ACC112 (cell line): ENCODE results near the gene COTL1.

Experiments used
- H2AFZ ChIP-seq: fragments of 200-600 bp; sonication (generic); one replicate; pipeline ENCODE4 v1.6.0; 2017; ENCODE audit warnings: antibody characterized with exemption, low read length; ENCODE audit not compliant: unreplicated experiment
- H3K27ac ChIP-seq: fragments of 200-600 bp; sonication (generic); 2 replicates; pipeline ENCODE4 v1.5.1; 2014; ENCODE audit warnings: low read depth, mild to moderate bottlenecking, antibody characterized with exemption, low read length, moderate library complexity
- H3K27me3 ChIP-seq: fragments of 200-600 bp; sonication (generic); 2 replicates; pipeline ENCODE4 v1.6.1; 2014; ENCODE audit warnings: mild to moderate bottlenecking, antibody characterized with exemption, low read length, moderate library complexity, mixed read lengths; ENCODE audit not compliant: insufficient read depth
- H3K36me3 ChIP-seq: fragments of 200-600 bp; sonication (generic); 2 replicates; pipeline ENCODE4 v1.6.1; 2016; ENCODE audit warnings: mild to moderate bottlenecking, antibody characterized with exemption, low read length, moderate library complexity, mixed read lengths; ENCODE audit not compliant: insufficient read depth
- H3K4me1 ChIP-seq: fragments of 200-600 bp; sonication (generic); one replicate; pipeline ENCODE4 v1.6.1; 2016; ENCODE audit warnings: low read length, mixed read lengths; ENCODE audit not compliant: insufficient read depth, unreplicated experiment, control insufficient read depth
- H3K4me3 ChIP-seq: fragments of 200-600 bp; sonication (generic); 2 replicates; pipeline ENCODE4 v1.5.1; 2014; ENCODE audit warnings: mild to moderate bottlenecking, low read depth, low read length
- H3K79me2 ChIP-seq: fragments of 200-600 bp; sonication (generic); one replicate; pipeline ENCODE4 v1.6.0; 2016; ENCODE audit warnings: low read length; ENCODE audit not compliant: control insufficient read depth, unreplicated experiment, insufficient read depth

Gene COTL1

DNA sequence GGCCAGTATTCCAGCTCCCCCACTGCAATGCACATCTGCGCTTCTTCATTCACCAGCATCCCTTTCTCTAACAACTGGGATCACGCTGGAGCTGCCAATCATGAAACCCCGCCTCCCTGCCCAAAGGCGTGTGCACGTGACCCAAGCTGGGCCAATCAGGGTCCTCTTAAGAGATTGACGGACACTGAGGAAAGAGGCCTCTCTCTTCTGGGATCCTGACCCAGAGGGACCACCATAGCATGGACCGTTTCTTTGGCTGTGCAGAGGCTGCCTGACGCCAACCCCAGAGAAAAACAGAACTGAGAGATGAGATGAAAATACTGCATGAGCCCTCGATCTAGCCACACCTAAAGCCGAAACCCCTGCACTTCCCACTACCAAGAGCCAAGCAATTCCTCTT is 32.0 kb downstream of the COTL1 start:
- Histone ChIP-seq H3K36me3 (0 out of 2 replicates have a peak, but pooled peaks cover 15% of the 10 kb centered on the region), H3K4me3 (no peak overlapping the region), H3K27ac (no peak overlapping the region), H2AFZ (no peak overlapping the region), H3K27me3 (no peaks in the 10 kb centered on the region), H3K79me2 (peaks cover 22% of the 10 kb centered on the region), H3K4me1 (no peaks in the 10 kb centered on the region)

DNA sequence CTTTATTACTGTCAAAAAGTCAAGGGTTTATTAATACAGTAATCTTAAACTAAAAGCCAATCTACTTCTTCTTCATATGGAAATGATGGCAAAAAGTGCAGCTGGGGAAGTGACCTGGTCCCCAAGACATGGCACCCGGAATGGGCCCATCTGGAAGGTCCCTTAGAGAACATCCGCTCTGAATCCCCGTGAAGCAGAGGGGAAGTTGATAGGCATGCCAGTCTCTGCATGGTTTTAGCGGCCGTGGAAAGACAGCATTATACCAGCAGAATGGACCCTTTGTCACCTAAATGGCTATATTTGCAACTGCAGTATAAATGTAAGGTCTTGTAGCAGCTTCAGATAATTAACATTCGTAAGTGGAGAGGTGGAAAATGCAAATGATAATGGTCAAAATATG is 32.4 kb downstream of the COTL1 start:
- H3K27me3 ChIP-seq: no peaks in the 10 kb centered on the region
- H3K4me1 ChIP-seq: no peaks in the 10 kb centered on the region
- 0 out of 2 replicates have a peak, but pooled peaks cover 15% of the 10 kb centered on the region for H3K36me3 ChIP-seq
- H3K79me2 ChIP-seq: peaks cover 19% of the 10 kb centered on the region
- no peak overlapping the region for H3K4me3 ChIP-seq
- no peak overlapping the region for H2AFZ ChIP-seq
- no peak overlapping the region for H3K27ac ChIP-seq

- no peak overlapping the region for H2AFZ ChIP-seq
- no peaks in the 10 kb centered on the region for H3K27me3 ChIP-seq
- no peak overlapping the region for H3K4me3 ChIP-seq
- peaks cover 17% of the 10 kb centered on the region for H3K79me2 ChIP-seq
- 0 out of 2 replicates have a peak, but pooled peaks cover 11% of the 10 kb centered on the region for H3K36me3 ChIP-seq
- no peak overlapping the region for H3K27ac ChIP-seq
- H3K4me1 ChIP-seq: no peaks in the 10 kb centered on the region
These were observed 33.2 kb downstream of the COTL1 start for GRCh38 chr16:84584678-84585077.

DNA sequence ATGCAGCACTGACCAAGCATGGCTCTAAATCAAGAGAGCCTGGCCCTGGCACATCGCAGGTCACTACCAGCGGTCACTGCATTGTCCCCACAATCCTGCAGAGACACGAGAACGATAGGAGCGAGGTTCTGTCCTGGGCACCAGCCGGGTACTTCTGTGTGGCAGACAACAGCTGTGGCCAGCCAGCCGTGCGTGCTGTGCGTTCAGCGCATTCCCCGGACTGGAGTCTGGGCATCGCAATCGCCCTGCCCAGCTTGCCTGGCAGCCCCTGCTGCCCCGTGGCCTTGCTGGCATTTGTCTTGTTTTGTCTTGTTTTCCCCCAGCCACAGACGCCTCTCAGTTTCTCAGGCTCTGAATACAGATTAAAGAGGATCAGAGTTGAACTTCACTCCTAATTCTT is 33.9 kb downstream of the COTL1 start:
- Histone ChIP-seq H3K4me3 (no peak overlapping the region), H3K27ac (no peak overlapping the region), H2AFZ (no peak overlapping the region), H3K36me3 (0 out of 2 replicates have a peak, but pooled peaks cover 4% of the 10 kb centered on the region), H3K4me1 (no peaks in the 10 kb centered on the region), H3K27me3 (no peaks in the 10 kb centered on the region), H3K79me2 (peaks cover 13% of the 10 kb centered on the region)

- peaks cover 19% of the 10 kb centered on the region for H3K79me2 ChIP-seq
- H3K27me3 ChIP-seq: no peaks in the 10 kb centered on the region
- H3K36me3 ChIP-seq: 0 out of 2 replicates have a peak, but pooled peaks cover 4% of the 10 kb centered on the region
- no peak overlapping the region for H2AFZ ChIP-seq
- no peak overlapping the region for H3K27ac ChIP-seq
- no peaks in the 10 kb centered on the region for H3K4me1 ChIP-seq
- H3K4me3 ChIP-seq: no peak overlapping the region
These were observed 34.8 kb downstream of the COTL1 start for GRCh38 chr16:84582958-84583516.

DNA sequence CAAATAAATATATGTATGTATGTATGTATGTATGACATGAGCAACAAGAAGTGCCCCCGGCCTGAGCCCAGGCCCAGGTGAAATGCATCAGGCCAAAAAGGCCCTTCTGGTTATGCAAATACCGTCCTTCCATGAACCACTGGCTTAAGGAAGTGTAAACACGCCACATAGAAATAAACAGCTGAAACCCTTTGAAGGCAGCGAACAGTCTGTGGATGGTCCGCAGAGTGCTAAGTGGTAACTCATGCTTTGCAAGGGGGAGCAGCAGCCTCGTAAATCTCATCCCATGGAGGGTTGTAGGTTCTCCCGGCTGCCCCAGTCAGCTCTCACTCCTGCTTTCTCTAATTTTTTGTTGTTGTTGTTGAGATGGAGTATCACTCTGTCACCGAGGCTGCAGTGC is 36.7 kb downstream of the COTL1 start:
- Histone ChIP-seq H3K79me2 (peaks cover 33% of the 10 kb centered on the region), H3K27ac (no peak overlapping the region), H3K4me1 (no peaks in the 10 kb centered on the region), H3K36me3 (peaks cover 4% of the 10 kb centered on the region; the same call in 1 of the 2 replicates), H3K4me3 (no peak overlapping the region), H2AFZ (no peak overlapping the region), H3K27me3 (no peaks in the 10 kb centered on the region)

GRCh38 chr16:84579936-84580335 is 37.9 kb downstream of the COTL1 start:
- H3K79me2 ChIP-seq: peaks cover 39% of the 10 kb centered on the region
- H3K27me3 ChIP-seq: no peaks in the 10 kb centered on the region
- peaks cover 4% of the 10 kb centered on the region; the same call in 1 of the 2 replicates for H3K36me3 ChIP-seq
- no peak overlapping the region for H3K27ac ChIP-seq
- H3K4me3 ChIP-seq: no peak overlapping the region
- H2AFZ ChIP-seq: no peak overlapping the region
- no peaks in the 10 kb centered on the region for H3K4me1 ChIP-seq

DNA sequence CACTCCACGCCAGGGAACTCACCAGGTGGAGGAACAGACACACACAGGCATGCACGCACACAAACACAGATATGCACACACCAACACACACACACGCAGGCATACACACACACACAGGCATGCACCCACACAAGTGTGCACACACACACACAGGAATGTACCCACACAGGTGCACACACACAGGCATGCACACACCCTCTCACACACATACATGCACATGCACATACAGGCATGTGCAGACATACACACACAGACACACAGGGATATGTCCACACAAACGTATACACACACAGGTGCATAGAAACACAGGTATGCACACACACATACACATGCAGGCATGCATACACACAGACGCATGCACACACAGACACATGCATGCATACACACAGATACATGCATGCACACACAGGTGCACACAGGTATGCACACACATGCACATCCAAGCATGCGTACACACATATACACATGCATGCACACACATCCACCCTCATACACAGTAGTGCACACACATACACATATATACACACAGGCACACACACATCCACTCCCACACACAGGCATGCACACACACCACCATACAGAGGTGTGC is 39.2 kb downstream of the COTL1 start:
- no peaks in the 10 kb centered on the region for H3K27me3 ChIP-seq
- H3K4me3 ChIP-seq: no peak overlapping the region
- H3K27ac ChIP-seq: no peak overlapping the region
- H3K36me3 ChIP-seq: peaks cover 5% of the 10 kb centered on the region
- H3K79me2 ChIP-seq: peaks cover 41% of the 10 kb centered on the region
- no peaks in the 10 kb centered on the region for H3K4me1 ChIP-seq
- no peak overlapping the region for H2AFZ ChIP-seq

- Histone ChIP-seq H3K4me1 (no peaks in the 10 kb centered on the region), H3K27ac (no peak overlapping the region), H2AFZ (no peak overlapping the region), H3K4me3 (no peak overlapping the region), H3K79me2 (peaks cover 42% of the 10 kb centered on the region), H3K36me3 (peaks cover 12% of the 10 kb centered on the region), H3K27me3 (no peaks in the 10 kb centered on the region)
These were observed 40.7 kb downstream of the COTL1 start for GRCh38 chr16:84577034-84577803.

- Histone ChIP-seq H3K27ac (no peak overlapping the region), H3K4me3 (no peak overlapping the region), H3K36me3 (peaks cover 23% of the 10 kb centered on the region), H2AFZ (no peak overlapping the region), H3K79me2 (peaks cover 50% of the 10 kb centered on the region), H3K27me3 (no peaks in the 10 kb centered on the region), H3K4me1 (no peaks in the 10 kb centered on the region)
These were observed 42.0 kb downstream of the COTL1 start for GRCh38 chr16:84575914-84576313.

DNA sequence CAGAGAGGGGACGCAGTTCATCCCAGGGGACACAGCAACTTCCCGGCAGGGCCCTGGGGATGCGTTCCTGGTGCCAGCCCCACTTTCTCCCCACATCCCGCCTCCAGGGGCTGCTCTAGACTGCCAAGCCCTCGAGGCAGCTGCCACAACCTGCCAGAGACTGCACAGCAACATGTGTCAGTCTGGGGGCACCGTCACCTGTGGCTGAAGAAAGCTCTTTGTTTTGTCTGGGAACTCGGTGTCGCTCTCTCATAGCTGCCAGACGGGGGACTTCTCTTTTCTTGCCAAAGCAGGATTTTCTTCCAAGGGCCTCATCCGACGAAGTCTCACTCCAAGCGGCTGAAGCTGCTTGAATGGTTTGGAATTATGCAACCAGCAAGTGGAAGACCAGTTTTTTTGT is 43.7 kb downstream of the COTL1 start:
- Histone ChIP-seq H3K27me3 (no peaks in the 10 kb centered on the region), H3K36me3 (peaks cover 39% of the 10 kb centered on the region), H3K4me3 (no peak overlapping the region), H3K27ac (no peak overlapping the region), H2AFZ (no peak overlapping the region), H3K79me2 (peaks cover 49% of the 10 kb centered on the region), H3K4me1 (no peaks in the 10 kb centered on the region)
